Stimulated activated CD4-positive, alpha-beta T cell treated with anti-CD3 and anti-CD28 coated beads, Interleukin-15, amount 100 ng/mL, for 24 hours (primary cell): Measurements from ENCODE around the gene GLOD5.
A peak's percentile ranks its signal among the peaks of the same experiment; 100 is the strongest.
"Not testable (repeated sequence)": the region's sequence is repeated elsewhere in the genome, so short reads cannot be mapped to it uniquely, and the experiment has no call there.

Experiments
- DNase-seq: peaks from one replicate; pipeline ENCODE4 v3.0.0-alpha.2; 2020

The GLOD5 gene

GRCh38 chrX:48794911-48795515 is 33.5 kb downstream of the GLOD5 start:
- no peak for DNase-seq

- DNase-seq = no peak
These were observed 36.8 kb downstream of the GLOD5 start for GRCh38 chrX:48798318-48798717.

GRCh38 chrX:48800574-48801279 is 39.2 kb downstream of the GLOD5 start:
- DNase-seq = no peak

GRCh38 chrX:48801280-48802088 is 39.9 kb downstream of the GLOD5 start, which contains the start of gene HDAC6:
Gene HDAC6, plus strand, starts transcription at chrX:48802067. Its CDS starts 626 bp downstream, at chrX:48802693.
- peak; percentile 95 for DNase-seq

- peak; percentile 84 for DNase-seq
These were observed 40.8 kb downstream of the GLOD5 start for GRCh38 chrX:48802089-48802904.

- no peak for DNase-seq
These were observed 41.3 kb downstream of the GLOD5 start for GRCh38 chrX:48802905-48803200.

GRCh38 chrX:48806081-48806480 is 44.5 kb downstream of the GLOD5 start:
- no peak for DNase-seq

GRCh38 chrX:48813644-48814043 is 52.1 kb downstream of the GLOD5 start:
- no peak for DNase-seq

- no peak for DNase-seq
These were observed 53.2 kb downstream of the GLOD5 start for GRCh38 chrX:48814722-48815121.

- DNase-seq = no peak
These were observed 53.7 kb downstream of the GLOD5 start for GRCh38 chrX:48815266-48815665.

- no peak for DNase-seq
These were observed 54.7 kb downstream of the GLOD5 start for GRCh38 chrX:48816014-48816810.

- DNase-seq = no peak
These were observed 56.6 kb downstream of the GLOD5 start for GRCh38 chrX:48818098-48818497.

GRCh38 chrX:48818866-48819265 is 57.3 kb downstream of the GLOD5 start:
- DNase-seq = no peak

GRCh38 chrX:48819394-48819793 is 57.8 kb downstream of the GLOD5 start:
- not testable (repeated sequence) for DNase-seq

GRCh38 chrX:48823053-48823452 is 61.5 kb downstream of the GLOD5 start:
- DNase-seq = no peak
